Activated naive CD8-positive, alpha-beta T cell treated with anti-CD3 and anti-CD28 coated beads, Interleukin-2, amount 50 U/mL, for 24 hours (primary cell): Measurements from ENCODE around the gene EIF4A3.

Experiments
- ATAC-seq: fragments of 150-1000 bp; cut with Tn5 transposase; one replicate; pipeline ENCODE4 v1.10.0; 2021
- DNase-seq: peaks from one replicate; pipeline ENCODE4 v3.0.0; 2021
- H3K27ac Mint-ChIP-seq: one replicate; pipeline ENCODE4 v1.8.0; 2021; ENCODE audit warnings: mild to moderate bottlenecking, mixed read lengths
- H3K27me3 Mint-ChIP-seq: one replicate; pipeline ENCODE4 v1.8.0; 2021; ENCODE audit warnings: mixed read lengths
- H3K36me3 Mint-ChIP-seq: one replicate; pipeline ENCODE4 v1.8.0; 2021; ENCODE audit warnings: low read depth, mixed read lengths
- H3K4me1 Mint-ChIP-seq: one replicate; pipeline ENCODE4 v1.8.0; 2021; ENCODE audit warnings: mixed read lengths
- H3K4me3 Mint-ChIP-seq: one replicate; pipeline ENCODE4 v1.8.0; 2021; ENCODE audit warnings: mild to moderate bottlenecking, moderate library complexity, mixed read lengths
- H3K9me3 Mint-ChIP-seq: one replicate; pipeline ENCODE4 v1.8.0; 2021; ENCODE audit warnings: mixed read lengths

Gene EIF4A3

GRCh38 chr17:80147035-80147822 lies at the start of gene EIF4A3:
EIF4A3 (minus strand) TSS chr17:80147128; CDS start chr17:80146961, 167 bp downstream.
- Mint-ChIP-seq H3K27me3 (no peaks in the 10 kb centered on the region), H3K9me3 (no peaks in the 10 kb centered on the region), H3K27ac (peak within 1 kb of the TSS; percentile 95), H3K4me1 (peaks cover 52% of the 10 kb centered on the region), H3K4me3 (peak within 1 kb of the TSS; percentile 93), H3K36me3 (peaks cover 38% of the 10 kb centered on the region)
- DNase-seq (peak; percentile 97), ATAC-seq (peak; percentile 93)

DNA sequence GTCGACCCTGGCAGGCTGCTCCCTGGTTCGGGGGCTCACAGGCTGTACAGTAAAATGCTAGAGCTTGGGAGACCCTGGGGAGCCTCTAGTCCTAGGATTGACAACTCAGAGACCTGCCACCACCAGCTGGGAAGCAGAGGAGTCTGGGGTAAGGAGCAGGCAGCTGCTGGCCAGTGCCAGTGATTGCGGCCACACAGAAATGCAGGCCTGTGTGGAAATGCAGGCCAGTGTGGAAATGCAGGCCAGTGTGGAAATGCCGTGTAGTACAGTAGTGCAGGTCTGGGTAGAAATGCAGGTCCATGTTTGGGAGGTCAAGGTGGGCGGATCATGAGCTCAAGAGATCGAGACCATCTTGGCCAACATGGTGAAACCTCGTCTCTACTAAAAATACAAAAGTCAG lies 49.7 kb upstream of the EIF4A3 start:
- Mint-ChIP-seq H3K36me3 (no peaks in the 10 kb centered on the region), H3K27ac (no peak overlapping the region), H3K4me3 (no peak overlapping the region), H3K9me3 (no peaks in the 10 kb centered on the region), H3K4me1 (no peaks in the 10 kb centered on the region), H3K27me3 (peaks cover 5% of the 10 kb centered on the region)
- ATAC-seq: no peak
- DNase-seq: no peak

DNA sequence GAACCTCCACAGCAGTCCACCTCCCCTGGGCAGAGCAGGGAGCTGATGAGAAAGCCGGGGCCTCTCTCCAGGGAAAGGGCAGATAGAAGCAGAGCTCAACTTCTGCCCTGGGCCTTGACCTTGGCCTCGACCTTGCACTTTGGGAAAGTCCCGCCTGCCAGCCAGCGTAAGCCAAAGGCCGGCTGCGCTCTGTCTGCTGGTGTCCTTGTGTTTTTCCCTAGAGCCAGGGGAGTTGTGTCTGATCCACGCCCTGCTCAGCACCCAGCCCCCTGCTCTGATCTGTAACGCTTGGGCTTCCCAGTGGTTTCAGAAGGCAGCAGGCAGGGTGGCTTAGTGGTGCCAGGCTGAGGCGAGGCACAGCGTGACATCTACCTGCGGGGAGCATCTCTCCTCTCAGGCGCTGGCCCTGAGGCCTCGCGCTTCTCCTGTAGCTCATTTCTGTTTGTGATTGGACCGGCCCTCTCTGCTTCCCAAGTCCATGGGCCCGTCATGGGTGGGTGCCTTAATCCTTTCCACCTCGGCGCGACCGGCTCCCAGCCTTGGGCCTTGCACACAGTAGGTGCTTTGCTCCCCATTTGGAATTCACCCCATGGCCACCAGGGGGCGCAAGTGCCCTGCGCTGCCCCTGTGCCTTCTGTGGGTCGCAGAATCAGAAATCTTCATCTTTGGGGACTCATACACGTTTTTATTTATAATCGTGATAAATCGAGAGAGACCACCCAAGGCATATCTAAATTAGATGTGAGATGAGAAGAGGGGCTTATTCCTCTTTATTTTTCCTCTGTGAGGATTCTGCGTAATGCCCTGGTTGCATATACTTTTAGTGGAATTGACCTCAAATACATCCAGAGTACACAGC lies 49.0 kb upstream of the EIF4A3 start:
- DNase-seq: peak; percentile 64
- H3K27ac Mint-ChIP-seq: peak overlapping the region; percentile 31
- no peaks in the 10 kb centered on the region for H3K36me3 Mint-ChIP-seq
- peaks cover 6% of the 10 kb centered on the region for H3K27me3 Mint-ChIP-seq
- ATAC-seq: no peak
- no peaks in the 10 kb centered on the region for H3K4me1 Mint-ChIP-seq
- no peak overlapping the region for H3K4me3 Mint-ChIP-seq
- no peaks in the 10 kb centered on the region for H3K9me3 Mint-ChIP-seq

DNA sequence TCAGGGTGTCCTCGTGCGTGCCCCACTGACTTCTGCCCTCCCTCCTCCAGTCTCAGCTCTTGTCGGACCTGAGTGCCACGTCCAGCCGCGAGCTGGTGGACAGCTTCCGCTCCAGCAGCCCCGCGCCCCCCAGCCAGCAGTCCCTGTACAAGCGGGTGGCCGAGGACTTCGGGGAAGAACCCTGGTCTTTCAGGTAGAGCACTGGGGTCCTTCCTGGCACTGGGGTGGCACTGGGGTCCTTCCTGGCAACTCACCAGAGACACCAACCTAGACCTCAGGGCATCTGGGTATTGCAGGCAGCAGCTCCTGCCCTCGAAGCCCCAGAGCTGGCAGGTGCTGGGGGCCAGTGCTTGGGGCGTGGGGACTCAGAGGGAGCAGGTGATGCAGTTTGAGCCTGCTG lies 48.2 kb upstream of the EIF4A3 start:
- Mint-ChIP-seq H3K27me3 (peaks cover 6% of the 10 kb centered on the region), H3K36me3 (no peaks in the 10 kb centered on the region), H3K27ac (no peak overlapping the region), H3K9me3 (no peaks in the 10 kb centered on the region), H3K4me1 (no peaks in the 10 kb centered on the region), H3K4me3 (no peak overlapping the region)
- DNase-seq (no peak), ATAC-seq (no peak)

GRCh38 chr17:80191865-80192661 lies 45.1 kb upstream of the EIF4A3 start:
- no peaks in the 10 kb centered on the region for H3K4me1 Mint-ChIP-seq
- no peaks in the 10 kb centered on the region for H3K36me3 Mint-ChIP-seq
- no peak overlapping the region for H3K27ac Mint-ChIP-seq
- ATAC-seq (no peak), DNase-seq (no peak)
- H3K9me3 Mint-ChIP-seq: no peaks in the 10 kb centered on the region
- H3K4me3 Mint-ChIP-seq: no peak overlapping the region
- peaks cover 8% of the 10 kb centered on the region for H3K27me3 Mint-ChIP-seq

DNA sequence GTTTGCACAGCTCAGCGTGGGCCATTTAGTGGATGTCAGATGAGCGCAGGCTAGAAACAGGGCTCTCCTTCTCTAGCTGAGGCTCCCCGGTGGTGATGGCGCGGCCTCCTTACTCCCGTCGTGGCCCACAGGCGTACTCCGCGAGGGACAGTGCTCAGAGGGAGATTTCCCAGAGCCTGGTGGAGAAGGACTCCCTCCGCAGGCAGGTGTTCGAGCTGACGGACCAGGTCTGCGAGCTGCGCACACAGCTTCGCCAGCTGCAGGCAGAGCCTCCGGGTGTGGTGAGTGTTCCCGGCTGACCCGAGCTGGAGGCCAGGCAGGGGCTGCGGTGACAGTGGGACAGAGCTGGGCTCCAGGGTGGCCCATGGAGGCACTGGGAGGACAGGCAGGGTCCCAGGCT lies 44.3 kb upstream of the EIF4A3 start:
- DNase-seq (no peak), ATAC-seq (no peak)
- no peaks in the 10 kb centered on the region for H3K36me3 Mint-ChIP-seq
- H3K9me3 Mint-ChIP-seq: no peaks in the 10 kb centered on the region
- no peak overlapping the region for H3K4me3 Mint-ChIP-seq
- H3K27ac Mint-ChIP-seq: no peak overlapping the region
- no peaks in the 10 kb centered on the region for H3K4me1 Mint-ChIP-seq
- peaks cover 8% of the 10 kb centered on the region for H3K27me3 Mint-ChIP-seq

DNA sequence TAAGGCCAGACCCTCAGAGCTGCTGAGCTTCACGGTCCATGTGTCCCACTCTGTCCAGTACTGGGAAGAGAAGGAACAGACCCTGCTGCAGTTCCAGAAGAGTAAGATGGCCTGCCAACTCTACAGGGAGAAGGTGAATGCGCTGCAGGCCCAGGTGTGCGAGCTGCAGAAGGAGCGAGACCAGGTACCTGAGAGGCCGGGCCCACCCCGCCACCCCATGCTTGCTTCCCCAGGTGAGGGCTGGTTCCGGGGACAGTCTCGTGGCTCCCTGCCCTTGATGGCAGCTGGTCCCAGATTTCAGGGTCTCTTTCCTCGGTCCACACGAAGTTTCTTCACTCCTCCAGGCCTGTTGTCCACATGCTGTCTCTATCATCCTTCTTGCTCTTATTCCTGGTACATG lies 43.8 kb upstream of the EIF4A3 start:
- Mint-ChIP-seq H3K36me3 (no peaks in the 10 kb centered on the region), H3K9me3 (no peaks in the 10 kb centered on the region), H3K27ac (no peak overlapping the region), H3K4me3 (no peak overlapping the region), H3K27me3 (peaks cover 8% of the 10 kb centered on the region), H3K4me1 (no peaks in the 10 kb centered on the region)
- no peak for DNase-seq
- ATAC-seq: no peak

DNA sequence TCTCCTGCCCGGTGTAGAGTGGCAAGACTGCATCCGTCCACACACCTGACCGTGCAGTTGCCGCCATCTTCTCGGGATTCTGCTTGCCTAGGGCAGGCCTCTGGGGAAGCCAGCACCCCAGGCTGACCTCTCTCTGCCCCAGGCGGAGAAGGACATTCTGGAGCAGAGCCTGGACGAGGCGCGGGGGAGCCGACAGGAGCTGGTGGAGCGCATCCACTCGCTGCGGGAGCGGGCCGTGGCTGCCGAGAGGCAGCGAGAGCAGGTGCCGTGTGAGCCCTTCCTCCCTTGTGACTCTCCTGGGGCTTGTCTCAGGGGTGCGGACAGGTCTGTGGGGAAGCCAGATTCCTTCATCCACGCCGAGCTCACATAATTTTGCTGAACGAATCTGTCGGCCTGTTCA lies 42.7 kb upstream of the EIF4A3 start:
- no peak overlapping the region for H3K4me3 Mint-ChIP-seq
- no peak overlapping the region for H3K27ac Mint-ChIP-seq
- ATAC-seq (no peak), DNase-seq (no peak)
- H3K9me3 Mint-ChIP-seq: no peaks in the 10 kb centered on the region
- H3K4me1 Mint-ChIP-seq: no peaks in the 10 kb centered on the region
- peaks cover 8% of the 10 kb centered on the region for H3K27me3 Mint-ChIP-seq
- no peaks in the 10 kb centered on the region for H3K36me3 Mint-ChIP-seq

GRCh38 chr17:80187515-80187941 lies 40.6 kb upstream of the EIF4A3 start:
- H3K4me1 Mint-ChIP-seq: no peaks in the 10 kb centered on the region
- no peak for DNase-seq
- no peaks in the 10 kb centered on the region for H3K9me3 Mint-ChIP-seq
- H3K4me3 Mint-ChIP-seq: no peak overlapping the region
- H3K27ac Mint-ChIP-seq: no peak overlapping the region
- peaks cover 8% of the 10 kb centered on the region for H3K27me3 Mint-ChIP-seq
- ATAC-seq: no peak
- no peaks in the 10 kb centered on the region for H3K36me3 Mint-ChIP-seq

- Mint-ChIP-seq H3K9me3 (no peaks in the 10 kb centered on the region), H3K4me1 (no peaks in the 10 kb centered on the region), H3K27ac (no peak overlapping the region), H3K36me3 (no peaks in the 10 kb centered on the region), H3K4me3 (no peak overlapping the region), H3K27me3 (peaks cover 8% of the 10 kb centered on the region)
- no peak for ATAC-seq
- DNase-seq: no peak
Measured at GRCh38 chr17:80187090-80187489, 40.2 kb upstream of the EIF4A3 start.

DNA sequence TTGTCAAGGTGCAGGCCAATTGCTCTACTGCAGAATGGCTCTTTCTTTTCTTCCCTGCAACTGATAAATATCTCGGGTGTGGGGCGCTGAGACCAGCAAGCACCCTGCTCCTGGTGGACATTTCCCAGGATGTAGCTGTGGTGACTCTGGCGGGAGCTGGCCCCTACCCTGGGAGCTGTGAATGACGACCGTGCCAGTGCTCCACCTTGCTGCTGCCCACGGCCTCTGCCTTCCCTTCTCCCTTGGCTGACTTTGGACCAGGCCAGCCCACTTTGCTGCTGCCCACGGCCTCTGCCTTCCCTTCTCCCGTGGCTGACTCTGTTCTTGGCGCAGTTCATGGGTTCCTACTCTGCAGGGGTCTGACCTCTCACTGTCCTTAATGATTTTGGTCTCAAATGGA lies 39.0 kb upstream of the EIF4A3 start:
- H3K4me3 Mint-ChIP-seq: no peak overlapping the region
- no peak for ATAC-seq
- H3K27ac Mint-ChIP-seq: no peak overlapping the region
- H3K4me1 Mint-ChIP-seq: no peaks in the 10 kb centered on the region
- peaks cover 2% of the 10 kb centered on the region for H3K27me3 Mint-ChIP-seq
- H3K9me3 Mint-ChIP-seq: no peaks in the 10 kb centered on the region
- DNase-seq: no peak
- no peaks in the 10 kb centered on the region for H3K36me3 Mint-ChIP-seq

DNA sequence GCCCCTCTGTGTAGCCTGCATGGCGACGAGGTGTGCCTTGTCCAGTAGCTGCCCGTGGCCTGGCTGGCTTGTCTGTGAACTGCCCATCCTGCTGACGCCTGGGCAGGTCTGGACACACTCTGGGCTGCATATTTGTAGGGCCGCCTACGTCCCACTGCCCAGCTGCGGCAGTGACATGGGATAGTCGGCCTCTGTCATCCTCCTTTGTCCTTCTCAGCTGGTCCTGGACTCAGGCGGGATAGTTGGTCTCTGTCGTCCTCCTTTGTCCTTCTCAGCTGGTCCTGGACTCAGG lies 37.4 kb upstream of the EIF4A3 start:
- DNase-seq (no peak), ATAC-seq (no peak)
- H3K27ac Mint-ChIP-seq: no peak overlapping the region
- H3K4me3 Mint-ChIP-seq: no peak overlapping the region
- no peaks in the 10 kb centered on the region for H3K9me3 Mint-ChIP-seq
- H3K36me3 Mint-ChIP-seq: no peaks in the 10 kb centered on the region
- H3K4me1 Mint-ChIP-seq: no peaks in the 10 kb centered on the region
- peaks cover 2% of the 10 kb centered on the region for H3K27me3 Mint-ChIP-seq

- peaks cover 2% of the 10 kb centered on the region for H3K27me3 Mint-ChIP-seq
- H3K9me3 Mint-ChIP-seq: no peaks in the 10 kb centered on the region
- DNase-seq: no peak
- no peaks in the 10 kb centered on the region for H3K4me1 Mint-ChIP-seq
- no peak overlapping the region for H3K4me3 Mint-ChIP-seq
- no peak overlapping the region for H3K27ac Mint-ChIP-seq
- no peaks in the 10 kb centered on the region for H3K36me3 Mint-ChIP-seq
- no peak for ATAC-seq
Measured at GRCh38 chr17:80183581-80184422, 36.9 kb upstream of the EIF4A3 start.

- ATAC-seq: no peak
- H3K36me3 Mint-ChIP-seq: no peaks in the 10 kb centered on the region
- H3K27me3 Mint-ChIP-seq: peaks cover 2% of the 10 kb centered on the region
- DNase-seq: no peak
- H3K9me3 Mint-ChIP-seq: no peaks in the 10 kb centered on the region
- no peak overlapping the region for H3K4me3 Mint-ChIP-seq
- H3K4me1 Mint-ChIP-seq: no peaks in the 10 kb centered on the region
- no peak overlapping the region for H3K27ac Mint-ChIP-seq
Measured at GRCh38 chr17:80182845-80183223, 35.9 kb upstream of the EIF4A3 start.
